ENCODE data around the gene TENT4A.

The TENT4A gene

DNA sequence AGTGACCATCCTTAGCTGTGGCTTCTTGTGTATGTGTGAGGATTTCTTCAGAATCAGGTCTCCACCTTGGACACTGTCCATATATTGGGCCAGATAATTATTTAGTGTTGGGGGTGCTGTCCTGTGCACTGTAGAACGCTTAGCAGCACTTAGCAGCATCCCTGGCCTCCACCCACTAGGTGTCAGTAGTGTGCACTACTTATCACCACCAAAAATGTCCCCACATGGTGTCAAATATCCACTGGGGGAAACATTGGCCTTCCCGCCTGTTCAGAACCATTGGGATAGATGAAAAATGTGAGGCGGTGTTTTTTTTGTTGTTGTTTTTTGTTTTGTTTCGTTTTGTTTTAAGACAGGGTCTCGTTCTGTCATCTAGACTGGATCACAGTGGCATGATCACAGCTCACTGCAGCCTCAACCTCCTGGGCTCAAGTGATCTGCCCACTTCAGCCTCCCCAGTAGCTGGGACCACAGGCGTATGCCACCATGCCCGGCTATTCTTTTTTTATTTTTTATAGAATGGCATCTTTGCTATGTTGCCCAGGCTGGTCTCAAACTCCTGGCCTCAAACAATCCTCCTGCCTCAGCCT, 67.7 kb downstream of the TENT4A start:
- DNase-seq = peak; percentile 50

GRCh38 chr5:6781716-6782115, 68.5 kb downstream of the TENT4A start:
- DNase-seq = no peak

- no peak for DNase-seq
These were observed 70.6 kb downstream of the TENT4A start for GRCh38 chr5:6783787-6784186.

DNA sequence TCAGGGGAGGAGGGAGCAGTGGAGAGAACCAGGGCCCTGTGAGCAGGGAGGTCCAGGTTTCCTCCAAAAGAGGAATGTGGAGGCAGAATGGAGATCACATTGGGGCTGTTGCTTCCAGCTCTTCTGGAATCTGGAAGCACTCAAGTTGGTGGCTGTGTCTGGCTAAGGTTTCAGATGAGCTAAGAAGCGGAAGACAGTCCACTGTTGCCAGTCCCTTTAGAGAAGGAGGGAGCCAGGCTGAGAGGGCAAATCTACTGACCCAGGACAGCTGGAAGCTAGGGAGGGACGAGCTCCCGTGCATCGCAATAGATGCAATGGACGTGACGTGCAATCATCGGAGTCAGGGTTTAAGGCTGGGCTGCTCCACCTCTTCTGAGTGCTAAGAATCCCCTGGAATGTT, 71.2 kb downstream of the TENT4A start:
- no peak for DNase-seq

- no peak for DNase-seq
These were observed 72.1 kb downstream of the TENT4A start for GRCh38 chr5:6785161-6785860.

- no peak for DNase-seq
These were observed 72.6 kb downstream of the TENT4A start for GRCh38 chr5:6785861-6786180.

- DNase-seq = no peak
These were observed 73.7 kb downstream of the TENT4A start for GRCh38 chr5:6786786-6787495.

GRCh38 chr5:6787941-6788340, 74.7 kb downstream of the TENT4A start:
- no peak for DNase-seq

- DNase-seq = no peak
These were observed 75.2 kb downstream of the TENT4A start for GRCh38 chr5:6788439-6788838.

DNA sequence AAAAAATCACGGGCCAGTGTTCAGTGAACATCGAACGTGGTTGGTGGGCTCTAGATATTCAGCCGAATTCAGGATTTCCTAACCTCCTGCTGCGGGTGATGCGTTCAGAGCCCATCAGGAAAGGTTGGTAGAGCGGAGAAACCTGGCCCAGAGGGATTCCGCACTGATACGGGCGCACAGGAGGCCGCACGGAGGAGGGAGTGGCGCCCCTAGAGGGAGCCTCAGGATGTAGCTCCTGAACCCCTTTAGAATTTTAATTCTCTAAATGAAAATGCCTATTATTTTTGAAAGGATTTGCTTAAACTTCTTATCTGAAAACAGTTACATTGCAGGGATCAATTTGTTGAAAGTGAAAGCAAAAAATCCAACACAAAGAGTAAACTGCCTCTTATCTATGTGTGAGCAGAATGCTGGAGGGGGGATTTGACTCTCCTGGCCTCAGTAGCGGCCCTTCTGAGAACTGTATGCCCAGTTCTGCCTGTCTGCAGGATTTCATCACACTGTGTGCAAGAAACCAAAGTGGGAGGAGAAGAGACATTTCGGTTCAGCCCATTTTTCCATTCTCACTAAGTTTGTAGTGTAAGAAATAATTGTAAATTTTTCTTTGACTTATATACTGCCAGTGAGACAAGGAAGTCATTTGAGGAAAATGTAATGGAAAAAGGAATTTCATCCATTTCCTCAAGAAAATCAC, 75.9 kb downstream of the TENT4A start:
- DNase-seq = no peak

DNA sequence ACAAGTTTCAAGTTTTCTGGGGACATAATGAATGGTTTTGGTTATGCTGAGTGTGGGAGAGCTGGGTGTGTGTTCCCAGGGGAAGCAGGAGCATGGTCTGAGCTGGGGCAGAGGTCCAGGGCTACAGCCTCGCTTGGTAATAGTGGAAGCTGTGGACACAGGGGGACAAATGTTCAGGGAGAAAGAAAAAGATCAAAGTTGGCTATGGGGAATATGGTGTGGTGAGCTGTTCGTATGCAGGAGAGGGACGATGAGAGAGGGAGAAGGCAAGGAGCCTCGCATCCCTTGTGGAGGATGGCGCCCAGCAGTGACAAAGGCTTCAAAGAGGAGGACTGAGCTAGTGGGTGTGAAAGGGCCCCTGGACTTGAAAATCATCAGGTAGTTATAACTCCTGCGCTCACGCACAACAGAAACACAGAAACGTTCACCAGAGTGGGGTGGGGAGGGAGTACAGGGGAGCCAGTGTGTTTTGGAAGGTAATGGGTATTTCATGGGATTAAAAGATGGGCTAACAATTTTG, 77.2 kb downstream of the TENT4A start:
- DNase-seq = no peak

DNA sequence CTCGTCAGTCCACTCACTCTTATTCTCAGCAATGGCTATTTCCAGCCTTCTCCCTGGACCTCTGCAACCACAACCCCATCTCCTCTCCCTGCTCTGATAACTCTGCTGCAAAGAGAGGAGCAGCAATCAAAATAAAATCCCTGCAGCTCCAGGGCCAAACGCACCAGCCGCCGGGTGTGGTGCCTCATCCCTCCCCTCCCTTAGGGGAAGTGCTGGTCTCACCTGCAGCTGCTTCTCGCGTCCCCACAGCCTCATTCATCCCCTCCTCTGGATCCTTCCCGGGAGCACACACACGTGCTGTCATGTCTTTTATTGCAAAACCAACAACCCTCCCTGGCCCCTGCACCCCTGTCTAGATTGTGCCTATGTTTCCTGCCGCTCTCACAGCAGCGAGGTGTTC, 77.8 kb downstream of the TENT4A start:
- no peak for DNase-seq

- no peak for DNase-seq
These were observed 79.1 kb downstream of the TENT4A start for GRCh38 chr5:6792376-6792775.

GRCh38 chr5:6792911-6793471, 79.8 kb downstream of the TENT4A start:
- DNase-seq = no peak

DNA sequence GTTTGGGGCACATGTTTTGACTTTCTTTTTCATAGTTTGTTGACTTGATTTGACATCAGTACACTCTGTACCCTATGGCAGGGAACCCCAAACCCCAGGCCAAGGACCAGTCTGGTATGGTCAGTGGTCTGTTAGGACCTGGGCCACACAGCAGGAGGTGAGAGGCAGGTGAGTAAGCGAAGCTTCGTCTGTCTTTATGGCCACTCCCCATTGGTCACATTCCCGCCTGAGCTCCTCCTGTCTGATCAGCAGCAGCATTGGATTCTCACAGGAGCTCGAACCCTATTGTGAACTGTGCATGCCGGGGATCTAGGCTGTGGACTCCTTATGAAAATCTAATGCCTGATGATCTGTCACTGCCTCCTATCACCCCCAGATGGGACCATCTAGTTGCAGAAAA, 88.0 kb downstream of the TENT4A start:
- DNase-seq = no peak

DNA sequence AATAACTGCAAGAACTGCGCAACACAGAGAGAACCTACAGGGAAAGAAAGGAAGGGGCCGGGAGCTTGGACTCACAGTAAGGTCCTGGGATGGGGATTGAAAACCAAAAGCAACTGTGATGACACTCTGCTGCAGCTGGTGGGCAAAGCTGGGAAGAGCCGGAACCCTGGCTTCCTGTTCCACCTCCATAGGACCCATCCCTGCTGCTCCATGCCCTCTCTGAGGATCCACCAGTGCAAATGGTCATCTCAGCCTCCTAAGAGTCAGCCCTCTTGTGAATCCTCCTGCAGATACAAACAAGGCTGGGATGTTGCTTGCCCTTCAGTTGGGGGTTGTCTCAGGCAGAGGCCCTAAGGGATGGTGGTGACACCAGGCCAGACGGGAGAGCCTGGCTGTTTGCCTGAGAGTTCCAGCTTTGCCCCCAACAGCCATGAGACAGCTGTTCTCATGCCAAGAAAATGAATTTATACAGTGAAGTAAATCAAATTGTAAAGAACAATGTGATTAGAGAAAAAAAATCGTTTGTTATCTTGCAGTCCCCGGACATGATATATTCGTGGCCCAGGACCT, 90.8 kb downstream of the TENT4A start:
- no peak for DNase-seq

DNA sequence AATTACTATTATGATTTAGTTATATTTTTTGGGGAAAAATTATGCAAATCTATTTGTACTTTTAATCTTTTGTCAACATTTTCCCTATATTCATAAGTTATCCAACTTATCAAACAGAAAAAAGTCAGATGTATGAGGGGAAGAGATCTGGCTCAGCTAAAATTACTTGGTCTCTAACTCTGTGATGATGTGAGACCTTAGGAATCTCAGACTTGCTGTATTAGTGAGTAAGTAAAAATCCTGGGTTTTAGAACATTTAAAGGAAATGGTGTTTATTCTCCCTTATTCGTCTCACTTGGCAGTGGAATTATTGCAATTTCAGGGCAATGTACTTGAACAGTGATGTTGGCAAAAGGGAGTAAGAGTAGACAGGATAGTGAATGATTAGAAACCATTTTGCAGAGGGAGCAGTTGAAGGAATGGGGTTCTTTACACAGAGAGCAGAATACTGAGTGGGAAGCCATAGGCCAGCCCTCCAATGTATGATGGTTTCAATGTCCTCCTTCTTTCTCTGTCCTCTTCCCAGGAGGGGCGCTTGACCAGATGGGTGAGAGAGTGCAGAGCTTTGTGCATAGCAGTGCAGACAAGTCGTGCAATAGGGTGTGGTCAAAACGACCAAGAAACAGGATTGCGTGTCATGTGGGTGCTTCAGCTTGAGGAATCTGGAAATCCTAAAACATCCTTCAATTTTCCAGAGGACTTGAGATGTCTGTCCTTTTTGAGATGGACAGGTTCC, 91.7 kb downstream of the TENT4A start:
- DNase-seq = no peak

- no peak for DNase-seq
These were observed 92.6 kb downstream of the TENT4A start for GRCh38 chr5:6805841-6806240.
